Right ventricle myocardium superior (tissue), 1 donor: Measurements from ENCODE around the gene GABRB2. TPM values are rescaled to one million over a fixed set of nuclear protein-coding genes. Genes with fewer than 3 reads are reported as not detected.

Source experiments
- ATAC-seq: fragments of 200-7000 bp; cut with Tn5 transposase; one replicate; pipeline ENCODE4 v1.9.1; 2020; ENCODE audit warnings: mild to moderate bottlenecking; ENCODE audit not compliant: poor library complexity
- DNase-seq: peaks from one replicate; pipeline ENCODE4 v3.0.0-alpha.2; 2020
- intact Hi-C: fragments of 100-400 bp; cut with DNase I; formaldehyde crosslinking; loops from one replicate; pipeline ENCODE4 v1.11.2; 2022
- long read RNA-seq: library from polyadenylated mRNA; unstranded; transcript quantifications from one replicate; pipeline ENCODE4 v2.0.0, GENCODE V29; 2021
- total RNA-seq: library from RNA; stranded (reverse); fragmentation: NEBNext Ultra II Directional; extraction: Animal tissue kit (Norgen Biotek cat#: 25700); gene quantifications from one replicate; pipeline ENCODE4 v1.2.1, GENCODE V29; 2021
- donor health status: DM: no; HTN: yes; CAD: no; lungs with severe emphysema.

Gene GABRB2
- not detected for total RNA-seq
- long read RNA-seq: 0 reads

GRCh38 chr5:161546470-161547301 is at the start of gene GABRB2:
TSS of gene GABRB2 (minus strand) at chr5:161546725. CDS start at chr5:161546643, 82 bp downstream.
- intact Hi-C loops: loop anchor here (5.0 kb wide), 1 partner anchor 1801 kb away; no protein-coding TSS in a partner anchor
- ATAC-seq: peak; percentile 39

GRCh38 chr5:161585798-161586197 is 39.3 kb upstream of the GABRB2 start:
- intact Hi-C loops: no loop called here
- DNase-seq (no peak), ATAC-seq (no peak)

More at GRCh38 chr5:161546470-161547301, at the start of gene GABRB2:
- DNase-seq: peak; percentile 59

GRCh38 chr5:161580621-161581020 is 34.1 kb upstream of the GABRB2 start:
- intact Hi-C loops: no loop called here
- DNase-seq (no peak), ATAC-seq (no peak)

GRCh38 chr5:161572914-161573313 is 26.4 kb upstream of the GABRB2 start:
- DNase-seq (no peak), ATAC-seq (no peak)
- intact Hi-C loops: no loop called here

- DNase-seq (no peak), ATAC-seq (no peak)
- intact Hi-C loops: no loop called here
Measured at GRCh38 chr5:161566081-161566480, 19.6 kb upstream of the GABRB2 start.

- no peak for DNase-seq
- intact Hi-C loops: no loop called here
- no peak for ATAC-seq
Measured at GRCh38 chr5:161562446-161562845, 15.9 kb upstream of the GABRB2 start.

GRCh38 chr5:161549106-161549505 is 2.6 kb upstream of the GABRB2 start:
- intact Hi-C loops: loop anchor here (5.0 kb wide), 1 partner anchor 1798 kb away; no protein-coding TSS in a partner anchor
- ATAC-seq: no peak
- no peak for DNase-seq

GRCh38 chr5:161548487-161549094 is 2.1 kb upstream of the GABRB2 start:
- ATAC-seq (no peak), DNase-seq (peak; percentile 37)
- intact Hi-C loops: loop anchor here (5.0 kb wide), 1 partner anchor 1799 kb away; no protein-coding TSS in a partner anchor

GRCh38 chr5:161547738-161548486 is 1.4 kb upstream of the GABRB2 start:
- DNase-seq: peak; percentile 36
- ATAC-seq: no peak

GRCh38 chr5:161547406-161547737 is 847 bp upstream of the GABRB2 start:
- intact Hi-C loops: loop anchor here (5.0 kb wide), 1 partner anchor 1800 kb away; no protein-coding TSS in a partner anchor
- no peak for ATAC-seq
- DNase-seq: no peak

More at GRCh38 chr5:161547738-161548486, 1.4 kb upstream of the GABRB2 start:
- intact Hi-C loops: loop anchor here (5.0 kb wide), 1 partner anchor 1799 kb away; no protein-coding TSS in a partner anchor

- intact Hi-C loops: loop anchor here (5.0 kb wide), 1 partner anchor 1801 kb away; no protein-coding TSS in a partner anchor
Measured at GRCh38 chr5:161546095-161546469, 443 bp downstream of the GABRB2 start.

GRCh38 chr5:161545344-161546094 is 1.0 kb downstream of the GABRB2 start:
- ATAC-seq: no peak
- intact Hi-C loops: loop anchor here (5.0 kb wide), 1 partner anchor 1802 kb away; no protein-coding TSS in a partner anchor
- DNase-seq: no peak

More at GRCh38 chr5:161546095-161546469, 443 bp downstream of the GABRB2 start:
- DNase-seq (no peak), ATAC-seq (no peak)

- intact Hi-C loops: no loop called here
- DNase-seq (peak; percentile 35), ATAC-seq (no peak)
Measured at GRCh38 chr5:161544350-161544765, 2.2 kb downstream of the GABRB2 start.

- ATAC-seq: no peak
- intact Hi-C loops: no loop called here
Measured at GRCh38 chr5:161539016-161539415, 7.5 kb downstream of the GABRB2 start.

GRCh38 chr5:161535762-161536161 is 10.8 kb downstream of the GABRB2 start:
- intact Hi-C loops: no loop called here
- ATAC-seq: no peak
- DNase-seq: no peak

More at GRCh38 chr5:161539016-161539415, 7.5 kb downstream of the GABRB2 start:
- no peak for DNase-seq

- DNase-seq: no peak
- ATAC-seq: no peak
- intact Hi-C loops: no loop called here
Measured at GRCh38 chr5:161530700-161531099, 15.8 kb downstream of the GABRB2 start.

- no peak for DNase-seq
- ATAC-seq: no peak
- intact Hi-C loops: no loop called here
Measured at GRCh38 chr5:161513942-161514341, 32.6 kb downstream of the GABRB2 start.

- ATAC-seq (no peak), DNase-seq (no peak)
- intact Hi-C loops: no loop called here
Measured at GRCh38 chr5:161507591-161507990, 38.9 kb downstream of the GABRB2 start.
